HepG2 (cell line): ENCODE measurements around the gene CES5A. TPM values are rescaled to one million over a fixed set of nuclear protein-coding genes. Genes with fewer than 3 reads are reported as not detected.

ENCODE experiments used
- ASH2L ChIP-seq: fragments of 300-600, 200-600 bp; sonication (generic); IDR thresholded peaks from 2 replicates; pipeline ENCODE4 v1.7.0; 2017; ENCODE audit warnings: low read depth, mild to moderate bottlenecking, moderate library complexity, mixed read lengths, low read length; ENCODE audit not compliant: insufficient read length
- DR1 ChIP-seq: sonication (generic); formaldehyde crosslinking; IDR thresholded peaks from 2 replicates; pipeline ENCODE4 v1.8.0; 2021; ENCODE audit warnings: mild to moderate bottlenecking, missing genetic modification reagents, inconsistent platforms
- ELF4 ChIP-seq: sonication (generic); formaldehyde crosslinking; IDR thresholded peaks from 2 replicates; pipeline ENCODE4 v1.5.0; 2020; ENCODE audit warnings: missing genetic modification reagents, mild to moderate bottlenecking, moderate library complexity, borderline replicate concordance
- GABPA ChIP-seq, 2 experiments: IDR thresholded peaks; 2 replicates each; pipeline ENCODE4 v1.6.1; 2011 to 2016; ENCODE audit warnings: low read depth in 2 of 2, low read length in 1 of 2, missing biosample characterization in 1 of 2, missing genetic modification characterization in 1 of 2
- NCOA1 ChIP-seq: sonication (generic); formaldehyde crosslinking; IDR thresholded peaks from 2 replicates; pipeline ENCODE4 v1.9.0; 2021; ENCODE audit warnings: missing genetic modification reagents
- PITX1 ChIP-seq: sonication (generic); formaldehyde crosslinking; IDR thresholded peaks from 2 replicates; pipeline ENCODE4 v1.5.1; 2020; ENCODE audit warnings: mild to moderate bottlenecking, missing genetic modification reagents
- PRPF4 ChIP-seq: fragments of 200-400 bp; formaldehyde crosslinking; IDR thresholded peaks from 2 replicates; pipeline ENCODE4 v1.6.1; 2016; ENCODE audit warnings: low read length, low read depth; ENCODE audit not compliant: poor library complexity, severe bottlenecking
- SALL1 ChIP-seq: sonication (generic); formaldehyde crosslinking; IDR thresholded peaks from 2 replicates; pipeline ENCODE4 v1.8.0; 2022; ENCODE audit warnings: mild to moderate bottlenecking, missing genetic modification reagents
- SNRNP70 ChIP-seq: fragments of 200-400 bp; formaldehyde crosslinking; IDR thresholded peaks from 2 replicates; pipeline ENCODE4 v1.6.1; 2017; ENCODE audit warnings: mild to moderate bottlenecking, low read depth, low read length, moderate library complexity
- STAT5B ChIP-seq: sonication (generic); formaldehyde crosslinking; IDR thresholded peaks from 2 replicates; pipeline ENCODE4 v1.4.0; 2020; ENCODE audit warnings: missing genetic modification reagents
- ZFP36 ChIP-seq: fragments of 150-350 bp; IDR thresholded peaks from 2 replicates; pipeline ENCODE4 v1.6.1; 2018; ENCODE audit warnings: borderline replicate concordance, low read length, low read depth; ENCODE audit not compliant: partially characterized antibody
- ZMYM2 ChIP-seq: sonication (generic); formaldehyde crosslinking; IDR thresholded peaks from 2 replicates; pipeline ENCODE4 v1.8.0; 2022; ENCODE audit warnings: mild to moderate bottlenecking, missing genetic modification reagents
- ZNF180 ChIP-seq: sonication (generic); formaldehyde crosslinking; IDR thresholded peaks from 2 replicates; pipeline ENCODE4 v1.4.0; 2020; ENCODE audit warnings: low read depth, missing genetic modification reagents, borderline replicate concordance
- ZNF263 ChIP-seq: sonication (generic); formaldehyde crosslinking; IDR thresholded peaks from 2 replicates; pipeline ENCODE4 v1.4.0; 2020; ENCODE audit warnings: missing genetic modification reagents
- polyA plus RNA-seq, 8 experiments: library from polyadenylated mRNA; depleted of rRNA in 3 of 8; stranded (reverse) in 7 of 8; unstranded in 1 of 8; fragments of >200 nt; fragmentation: Illumina TruSeq in 4 of 8; extraction: Trizol in 4 of 8; gene quantifications; 2 replicates each; pipeline versions ENCODE4 v1.2.1 to v1.2.3, GENCODE V29; 2011 to 2016; ENCODE audit warnings: low read depth in 4 of 8, missing spikeins in 1 of 8, mixed read lengths in 1 of 8; ENCODE audit not compliant: insufficient read depth in 1 of 8
- total RNA-seq, 5 experiments: library from RNA; depleted of rRNA; stranded (reverse); fragments of >200 nt; fragmentation: Illumina TruSeq; extraction: Trizol; gene quantifications; 2 replicates each; pipeline ENCODE4 v1.2.3, GENCODE V29; 2016; ENCODE audit warnings: low read depth in 1 of 5
- TF ChIP-seq, protein P1 (sequence below): sonication (generic); formaldehyde crosslinking; IDR thresholded peaks from 2 replicates; pipeline ENCODE4 v1.5.1; 2020; ENCODE audit warnings: mild to moderate bottlenecking, missing genetic modification reagents, moderate library complexity
- TF ChIP-seq, protein P2 (sequence below): sonication (generic); formaldehyde crosslinking; IDR thresholded peaks from 2 replicates; pipeline ENCODE4 v1.4.0; 2020; ENCODE audit warnings: missing genetic modification reagents; ENCODE audit errors: not compliant biosample characterization
- TF ChIP-seq, protein P3 (sequence below): sonication (generic); formaldehyde crosslinking; IDR thresholded peaks from 2 replicates; pipeline ENCODE4 v1.5.0; 2020; ENCODE audit warnings: missing genetic modification reagents
- TF ChIP-seq, protein P4 (sequence below): sonication (generic); formaldehyde crosslinking; IDR thresholded peaks from 2 replicates; pipeline ENCODE4 v1.8.0; 2022; ENCODE audit warnings: missing genetic modification reagents, mild to moderate bottlenecking, borderline replicate concordance
- TF ChIP-seq, protein P5 (sequence below): IDR thresholded peaks from 2 replicates; pipeline ENCODE4 v1.6.1; 2016; ENCODE audit warnings: low read depth, borderline replicate concordance
- TF ChIP-seq, protein P6 (sequence below): sonication (generic); formaldehyde crosslinking; IDR thresholded peaks from 2 replicates; pipeline ENCODE4 v1.5.0; 2020; ENCODE audit warnings: mild to moderate bottlenecking, missing genetic modification reagents

Gene CES5A
- total and polyA plus RNA-seq, 2 of the 13 experiments (the other 11 are each of a cell fraction or from before 2014, with no cell fraction given), result not detected

DNA sequence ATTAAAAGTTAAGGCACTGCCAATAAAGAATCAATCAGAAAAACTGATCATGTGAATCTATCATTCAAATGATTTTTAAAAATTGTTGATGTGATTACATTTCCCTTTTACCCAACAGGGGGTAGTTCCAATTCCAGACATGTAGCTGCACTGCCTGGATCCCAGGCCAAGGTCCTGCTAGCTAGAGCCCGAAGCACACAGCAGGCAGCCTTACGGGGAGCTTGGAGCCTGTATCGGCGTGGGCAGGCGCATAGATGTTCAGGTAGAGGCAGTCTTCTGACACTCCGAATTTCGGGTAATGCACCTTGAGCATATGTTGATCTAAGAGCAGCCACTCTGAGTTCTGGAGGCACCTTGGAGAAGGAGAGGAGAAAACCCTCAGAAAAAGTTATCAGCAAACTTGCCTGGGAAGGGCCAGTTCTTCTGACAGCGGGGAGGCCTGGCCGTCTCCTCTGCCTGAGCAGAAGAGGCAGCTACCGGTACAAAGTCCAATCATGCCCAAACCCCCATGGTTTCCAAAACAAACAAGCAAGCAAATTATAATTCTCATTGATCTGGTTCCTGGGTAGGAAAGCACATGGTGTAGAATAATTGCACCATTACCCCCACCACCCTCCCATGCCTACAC lies 3.6 kb downstream of the CES5A start (continued):
- TF ChIP-seq, protein P1, sequence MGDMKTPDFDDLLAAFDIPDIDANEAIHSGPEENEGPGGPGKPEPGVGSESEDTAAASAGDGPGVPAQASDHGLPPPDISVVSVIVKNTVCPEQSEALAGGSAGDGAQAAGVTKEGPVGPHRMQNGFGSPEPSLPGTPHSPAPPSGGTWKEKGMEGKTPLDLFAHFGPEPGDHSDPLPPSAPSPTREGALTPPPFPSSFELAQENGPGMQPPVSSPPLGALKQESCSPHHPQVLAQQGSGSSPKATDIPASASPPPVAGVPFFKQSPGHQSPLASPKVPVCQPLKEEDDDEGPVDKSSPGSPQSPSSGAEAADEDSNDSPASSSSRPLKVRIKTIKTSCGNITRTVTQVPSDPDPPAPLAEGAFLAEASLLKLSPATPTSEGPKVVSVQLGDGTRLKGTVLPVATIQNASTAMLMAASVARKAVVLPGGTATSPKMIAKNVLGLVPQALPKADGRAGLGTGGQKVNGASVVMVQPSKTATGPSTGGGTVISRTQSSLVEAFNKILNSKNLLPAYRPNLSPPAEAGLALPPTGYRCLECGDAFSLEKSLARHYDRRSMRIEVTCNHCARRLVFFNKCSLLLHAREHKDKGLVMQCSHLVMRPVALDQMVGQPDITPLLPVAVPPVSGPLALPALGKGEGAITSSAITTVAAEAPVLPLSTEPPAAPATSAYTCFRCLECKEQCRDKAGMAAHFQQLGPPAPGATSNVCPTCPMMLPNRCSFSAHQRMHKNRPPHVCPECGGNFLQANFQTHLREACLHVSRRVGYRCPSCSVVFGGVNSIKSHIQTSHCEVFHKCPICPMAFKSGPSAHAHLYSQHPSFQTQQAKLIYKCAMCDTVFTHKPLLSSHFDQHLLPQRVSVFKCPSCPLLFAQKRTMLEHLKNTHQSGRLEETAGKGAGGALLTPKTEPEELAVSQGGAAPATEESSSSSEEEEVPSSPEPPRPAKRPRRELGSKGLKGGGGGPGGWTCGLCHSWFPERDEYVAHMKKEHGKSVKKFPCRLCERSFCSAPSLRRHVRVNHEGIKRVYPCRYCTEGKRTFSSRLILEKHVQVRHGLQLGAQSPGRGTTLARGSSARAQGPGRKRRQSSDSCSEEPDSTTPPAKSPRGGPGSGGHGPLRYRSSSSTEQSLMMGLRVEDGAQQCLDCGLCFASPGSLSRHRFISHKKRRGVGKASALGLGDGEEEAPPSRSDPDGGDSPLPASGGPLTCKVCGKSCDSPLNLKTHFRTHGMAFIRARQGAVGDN, result 0 out of 2 replicates have a peak, but pooled peaks have one; percentile 12
- TF ChIP-seq PITX1 (CRISPR knock-in tag) (no peak), NCOA1 (CRISPR knock-in tag) (no peak), ZNF263 (no peak), PRPF4 (no peak), ASH2L (no peak), SNRNP70 (no peak), DR1 (no peak), ZFP36 (no peak), ELF4 (CRISPR knock-in tag) (no peak), SALL1 (CRISPR knock-in tag) (peak; percentile 67), ZNF180 (CRISPR knock-in tag) (no peak), GABPA (IDR thresholded peaks at IDR 0.05; ENCODE audit: low read depth, low read length) (no peak), GABPA (CRISPR knock-in tag; IDR thresholded peaks at IDR 0.05; ENCODE audit: low read depth) (0 out of 2 replicates have a peak, but pooled peaks have one; percentile 3), STAT5B (CRISPR knock-in tag) (no peak), ZMYM2 (no peak)
- TF ChIP-seq, protein P2, sequence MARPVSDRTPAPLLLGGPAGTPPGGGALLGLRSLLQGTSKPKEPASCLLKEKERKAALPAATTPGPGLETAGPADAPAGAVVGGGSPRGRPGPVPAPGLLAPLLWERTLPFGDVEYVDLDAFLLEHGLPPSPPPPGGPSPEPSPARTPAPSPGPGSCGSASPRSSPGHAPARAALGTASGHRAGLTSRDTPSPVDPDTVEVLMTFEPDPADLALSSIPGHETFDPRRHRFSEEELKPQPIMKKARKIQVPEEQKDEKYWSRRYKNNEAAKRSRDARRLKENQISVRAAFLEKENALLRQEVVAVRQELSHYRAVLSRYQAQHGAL (CRISPR knock-in tag), result no peak
- TF ChIP-seq, protein P3, sequence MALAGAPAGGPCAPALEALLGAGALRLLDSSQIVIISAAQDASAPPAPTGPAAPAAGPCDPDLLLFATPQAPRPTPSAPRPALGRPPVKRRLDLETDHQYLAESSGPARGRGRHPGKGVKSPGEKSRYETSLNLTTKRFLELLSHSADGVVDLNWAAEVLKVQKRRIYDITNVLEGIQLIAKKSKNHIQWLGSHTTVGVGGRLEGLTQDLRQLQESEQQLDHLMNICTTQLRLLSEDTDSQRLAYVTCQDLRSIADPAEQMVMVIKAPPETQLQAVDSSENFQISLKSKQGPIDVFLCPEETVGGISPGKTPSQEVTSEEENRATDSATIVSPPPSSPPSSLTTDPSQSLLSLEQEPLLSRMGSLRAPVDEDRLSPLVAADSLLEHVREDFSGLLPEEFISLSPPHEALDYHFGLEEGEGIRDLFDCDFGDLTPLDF, result no peak
- TF ChIP-seq, protein P4, sequence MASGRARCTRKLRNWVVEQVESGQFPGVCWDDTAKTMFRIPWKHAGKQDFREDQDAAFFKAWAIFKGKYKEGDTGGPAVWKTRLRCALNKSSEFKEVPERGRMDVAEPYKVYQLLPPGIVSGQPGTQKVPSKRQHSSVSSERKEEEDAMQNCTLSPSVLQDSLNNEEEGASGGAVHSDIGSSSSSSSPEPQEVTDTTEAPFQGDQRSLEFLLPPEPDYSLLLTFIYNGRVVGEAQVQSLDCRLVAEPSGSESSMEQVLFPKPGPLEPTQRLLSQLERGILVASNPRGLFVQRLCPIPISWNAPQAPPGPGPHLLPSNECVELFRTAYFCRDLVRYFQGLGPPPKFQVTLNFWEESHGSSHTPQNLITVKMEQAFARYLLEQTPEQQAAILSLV (CRISPR knock-in tag), result no peak
- TF ChIP-seq, protein P5, sequence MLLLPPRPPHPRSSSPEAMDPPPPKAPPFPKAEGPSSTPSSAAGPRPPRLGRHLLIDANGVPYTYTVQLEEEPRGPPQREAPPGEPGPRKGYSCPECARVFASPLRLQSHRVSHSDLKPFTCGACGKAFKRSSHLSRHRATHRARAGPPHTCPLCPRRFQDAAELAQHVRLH, result no peak
- TF ChIP-seq, protein P6, sequence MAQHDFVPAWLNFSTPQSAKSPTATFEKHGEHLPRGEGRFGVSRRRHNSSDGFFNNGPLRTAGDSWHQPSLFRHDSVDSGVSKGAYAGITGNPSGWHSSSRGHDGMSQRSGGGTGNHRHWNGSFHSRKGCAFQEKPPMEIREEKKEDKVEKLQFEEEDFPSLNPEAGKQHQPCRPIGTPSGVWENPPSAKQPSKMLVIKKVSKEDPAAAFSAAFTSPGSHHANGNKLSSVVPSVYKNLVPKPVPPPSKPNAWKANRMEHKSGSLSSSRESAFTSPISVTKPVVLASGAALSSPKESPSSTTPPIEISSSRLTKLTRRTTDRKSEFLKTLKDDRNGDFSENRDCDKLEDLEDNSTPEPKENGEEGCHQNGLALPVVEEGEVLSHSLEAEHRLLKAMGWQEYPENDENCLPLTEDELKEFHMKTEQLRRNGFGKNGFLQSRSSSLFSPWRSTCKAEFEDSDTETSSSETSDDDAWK, result no peak
